IMR-90 (cell line): Measurements from ENCODE around the gene BSDC1. TPM values are rescaled to one million over a fixed set of nuclear protein-coding genes. Genes with fewer than 3 reads are reported as not detected.

Experiments used
- ATAC-seq: fragments of 200-7000 bp; cut with Tn5 transposase; 2 replicates; pipeline ENCODE4 v1.9.1; 2020; ENCODE audit warnings: low read depth, mild to moderate bottlenecking, moderate library complexity
- BruUV-seq: library from RNA; stranded (reverse); fragments of 400-500 nt; replicated peaks from 2 replicates; lab custom pipeline; 2021; lab: Mats Ljungman, UMichigan
- CTCF ChIA-PET: fragments of 300-600 bp; formaldehyde crosslinking; extraction: SDS; loops from one replicate; lab custom pipeline; 2021; ENCODE audit warnings: antibody characterized with exemption; lab: Yijun Ruan, JAX
- POLR2A ChIA-PET: fragments of 300-600 bp; sonication (Branson Sonifier 250); formaldehyde crosslinking; loops from one replicate; lab custom pipeline; 2022; ENCODE audit warnings: antibody characterized with exemption; ENCODE audit not compliant: unreplicated experiment; lab: Charles Lee
- DNase-seq: peaks from one replicate; pipeline ENCODE4 v3.0.0; 2013
- H2AFZ ChIP-seq: replicated peaks from 2 replicates; pipeline ENCODE3; 2013; ENCODE audit warnings: low read length, mild to moderate bottlenecking; ENCODE audit not compliant: poor library complexity
- H2AK5ac ChIP-seq: 2 replicates; pipeline ENCODE4 v1.6.1; 2013; ENCODE audit warnings: low read depth, low read length, inconsistent platforms
- H2AK9ac ChIP-seq: replicated peaks from 2 replicates; pipeline ENCODE3; 2013; ENCODE audit warnings: mild to moderate bottlenecking, low read depth, low read length, moderate library complexity; ENCODE audit not compliant: poor library complexity
- H2BK120ac ChIP-seq: 2 replicates; pipeline ENCODE4 v1.6.1; 2013; ENCODE audit warnings: low read depth, low read length, inconsistent platforms
- H2BK15ac ChIP-seq: 3 replicates; pipeline ENCODE4 v1.6.1; 2013; ENCODE audit warnings: low read depth, low read length, inconsistent platforms
- H2BK20ac ChIP-seq: 2 replicates; pipeline ENCODE4 v1.6.1; 2013; ENCODE audit warnings: low read depth, mild to moderate bottlenecking, inconsistent platforms, low read length, moderate library complexity
- H2BK5ac ChIP-seq: 2 replicates; pipeline ENCODE4 v1.6.1; 2013; ENCODE audit warnings: mild to moderate bottlenecking, low read depth, low read length, inconsistent platforms; ENCODE audit not compliant: poor library complexity, severe bottlenecking
- H3K14ac ChIP-seq: replicated peaks from 2 replicates; pipeline ENCODE4 v1.6.1; 2013; ENCODE audit warnings: low read depth, low read length, inconsistent platforms
- H3K18ac ChIP-seq: 2 replicates; pipeline ENCODE4 v1.6.1; 2013; ENCODE audit warnings: low read depth, low read length, control low read depth
- H3K23ac ChIP-seq: 2 replicates; pipeline ENCODE4 v1.6.1; 2013; ENCODE audit warnings: low read depth, low read length, inconsistent platforms
- H3K27ac ChIP-seq: 2 replicates; pipeline ENCODE4 v1.5.1; 2013; ENCODE audit warnings: mild to moderate bottlenecking, control low read depth, low read length; ENCODE audit not compliant: insufficient read depth
- H3K27me3 ChIP-seq: 2 replicates; pipeline ENCODE4 v1.6.1; 2013; ENCODE audit warnings: low read length; ENCODE audit not compliant: control insufficient read depth, insufficient read depth
- H3K36me3 ChIP-seq: 2 replicates; pipeline ENCODE4 v1.6.1; 2013; ENCODE audit warnings: low read length, mixed read lengths; ENCODE audit not compliant: control insufficient read depth, insufficient read depth
- H3K4ac ChIP-seq: 2 replicates; pipeline ENCODE4 v1.6.1; 2013; ENCODE audit warnings: low read depth, low read length, inconsistent platforms
- H3K4me1 ChIP-seq: 2 replicates; pipeline ENCODE4 v1.6.1; 2013; ENCODE audit warnings: low read length, mixed read lengths; ENCODE audit not compliant: control insufficient read depth, insufficient read depth
- H3K4me2 ChIP-seq: 2 replicates; pipeline ENCODE4 v1.6.1; 2013; ENCODE audit warnings: low read depth, mild to moderate bottlenecking, control low read depth, low read length, moderate library complexity
- H3K4me3 ChIP-seq: 2 replicates; pipeline ENCODE4 v1.5.1; 2013; ENCODE audit warnings: low read depth, mild to moderate bottlenecking, control low read depth, low read length, moderate library complexity; ENCODE audit not compliant: insufficient read depth
- H3K56ac ChIP-seq: 2 replicates; pipeline ENCODE4 v1.6.1; 2013; ENCODE audit warnings: low read length, inconsistent platforms; ENCODE audit not compliant: insufficient read depth; ENCODE audit errors: extremely low read depth
- H3K79me1 ChIP-seq, 2 experiments: 2 replicates each; pipeline ENCODE4 v1.6.1; 2013; ENCODE audit warnings: low read length in 2 of 2, inconsistent platforms in 1 of 2, low read depth in 1 of 2
- H3K9ac ChIP-seq: 2 replicates; pipeline ENCODE4 v1.6.1; 2013; ENCODE audit warnings: low read depth, low read length, control low read depth
- H3K9me1 ChIP-seq: 2 replicates; pipeline ENCODE4 v1.6.1; 2013; ENCODE audit warnings: low read length, inconsistent platforms; ENCODE audit not compliant: insufficient read depth
- H3K9me3 ChIP-seq: 2 replicates; pipeline ENCODE4 v1.6.1; 2013; ENCODE audit warnings: low read length; ENCODE audit not compliant: control insufficient read depth, insufficient read depth
- H4K20me1 ChIP-seq: 2 replicates; pipeline ENCODE4 v1.6.1; 2013; ENCODE audit warnings: low read length, inconsistent platforms; ENCODE audit not compliant: insufficient read depth
- H4K5ac ChIP-seq: 2 replicates; pipeline ENCODE4 v1.6.1; 2013; ENCODE audit warnings: mild to moderate bottlenecking, low read depth, low read length, control low read depth
- H4K8ac ChIP-seq, 2 experiments: 2 replicates each; pipeline ENCODE4 v1.6.1; 2013; ENCODE audit warnings: low read depth in 2 of 2, low read length in 2 of 2, control low read depth in 1 of 2, inconsistent platforms in 1 of 2
- H4K91ac ChIP-seq: 2 replicates; pipeline ENCODE4 v1.6.1; 2013; ENCODE audit warnings: low read depth, low read length, inconsistent platforms; ENCODE audit not compliant: insufficient read depth
- CHD1 ChIP-seq: IDR thresholded peaks from 2 replicates; pipeline ENCODE4 v1.6.1; 2012; ENCODE audit warnings: low read depth, low read length, improper control_type of control experiment
- ELK1 ChIP-seq: fragments of 150-350 bp; IDR thresholded peaks from 2 replicates; pipeline ENCODE4 v1.6.1; 2016; ENCODE audit warnings: low read depth, mild to moderate bottlenecking, low read length, moderate library complexity, borderline replicate concordance
- MAFK ChIP-seq: IDR thresholded peaks from 2 replicates; pipeline ENCODE4 v1.6.1; 2012; ENCODE audit warnings: low read depth, low read length, improper control_type of control experiment
- MXI1 ChIP-seq: IDR thresholded peaks from 2 replicates; pipeline ENCODE4 v1.6.1; 2012; ENCODE audit warnings: low read depth, mild to moderate bottlenecking, low read length, moderate library complexity, borderline replicate concordance
- NFE2L2 ChIP-seq: fragments of 150-350 bp; IDR thresholded peaks from 2 replicates; pipeline ENCODE4 v1.6.1; 2016; ENCODE audit warnings: low read depth, mild to moderate bottlenecking, low read length
- POLR2A ChIP-seq: IDR thresholded peaks from 2 replicates; pipeline ENCODE4 v1.6.1; 2012; ENCODE audit warnings: mild to moderate bottlenecking, low read depth, low read length
- RAD21 ChIP-seq: IDR thresholded peaks from 2 replicates; pipeline ENCODE4 v1.6.1; 2012; ENCODE audit warnings: low read length, improper control_type of control experiment
- SMC3 ChIP-seq: fragments of 150-350 bp; IDR thresholded peaks from 2 replicates; pipeline ENCODE4 v1.6.1; 2016; ENCODE audit warnings: low read depth, mild to moderate bottlenecking, antibody characterized with exemption, low read length, moderate library complexity
- WGBS, 2 experiments: methylation state at CpG; one replicate each; pipeline versions ENCODE4 v1.1.5 to v1.1.7; 2013; ENCODE audit warnings: missing lambda C conversion rate in 2 of 2; ENCODE audit not compliant: insufficient read length in 1 of 2; ENCODE audit errors: extremely low coverage in 2 of 2; 5-methylcytosine and 5-hydroxymethylcytosine counted together
- dilution Hi-C: fragments of 300-500 bp; cut with HindIII; formaldehyde crosslinking; loops from one replicate; pipeline ENCODE4 v1.14.3; 2018; ENCODE audit warnings: low sequenced_read_pairs; ENCODE audit not compliant: unreplicated experiment
- in situ Hi-C: fragments of 300-500 bp; cut with MboI; formaldehyde crosslinking; loops from 3 replicates; pipeline ENCODE4 v1.14.3; 2019; ENCODE audit warnings: low sequenced_read_pairs, inconsistent platforms, mixed read lengths
- intact Hi-C: fragments of 100-400 bp; cut with micrococcal nuclease; formaldehyde crosslinking; loops from 2 replicates; pipeline ENCODE4 v1.10.0; 2022
- polyA plus RNA-seq, 3 experiments: library from polyadenylated mRNA; depleted of rRNA; stranded (reverse); fragments of >200 nt; gene quantifications; 2 replicates each; pipeline ENCODE4 v1.2.3, GENCODE V29; 2012; ENCODE audit warnings: low replicate concordance in 1 of 3
- total RNA-seq: library from RNA; depleted of rRNA; stranded (reverse); fragments of >200 nt; gene quantifications from 2 replicates; pipeline ENCODE4 v1.2.3, GENCODE V29; 2012

The BSDC1 gene
- total and polyA plus RNA-seq, 2 of the 4 experiments (the other 2 are of a cell fraction), result 56.8 to 60.4 TPM

- Histone ChIP-seq H3K9me1 (peaks cover 8% of the 10 kb centered on the region; the same call in 1 of the 2 replicates), H4K5ac (no peak overlapping the region), H4K20me1 (peaks cover 3% of the 10 kb centered on the region; the same call in 1 of the 2 replicates), H3K4me1 (peaks cover 4% of the 10 kb centered on the region), H3K14ac (no peak overlapping the region), H3K4me3 (peak overlapping the region; percentile 73), H2AK5ac (0 out of 2 replicates have a peak overlapping the region, but pooled peaks have one; percentile 19), H3K4me2 (peak overlapping the region; percentile 92), H4K91ac (no peak overlapping the region), H3K23ac (peak overlapping the region; percentile 76; the same call in 1 of the 2 replicates), H3K4ac (no peak overlapping the region), H2AK9ac (peak overlapping the region; percentile 60), H2BK120ac (no peak overlapping the region), H2AFZ (no peak overlapping the region), H3K56ac (no peak overlapping the region), H3K27ac (no peak overlapping the region), H3K36me3 (peaks cover 22% of the 10 kb centered on the region), H2BK15ac (no peak overlapping the region), H2BK20ac (no peak overlapping the region), H3K9me3 (no peaks in the 10 kb centered on the region), H3K9ac (peak overlapping the region; percentile 88; the same call in 1 of the 2 replicates), H3K27me3 (no peaks in the 10 kb centered on the region), H2BK5ac (no peak overlapping the region), H3K18ac (no peak overlapping the region), H3K79me1 (peaks cover 39 to 62% of the 10 kb centered on the region in 2 experiments), H4K8ac (no peak overlapping the region)
- TF ChIP-seq MAFK, result no peak
- no peak for TF ChIP-seq MXI1
- TF ChIP-seq POLR2A, result 0 out of 2 replicates have a peak, but pooled peaks have one; percentile 27
- TF ChIP-seq CHD1, result no peak
- TF ChIP-seq SMC3, result no peak
- TF ChIP-seq NFE2L2, result no peak
- no peak for TF ChIP-seq ELK1
- no peak for TF ChIP-seq RAD21
- WGBS, 2 experiments, result no CpG with 5 or more reads among the region's 1 CpG
- intact Hi-C loops (loop anchor here (5.0 kb wide), 1 partner anchor 56 kb away; the partner anchor contains the start of gene MARCKSL1), in situ Hi-C loops (no loop called here), dilution Hi-C loops (no loop called here)
- CTCF ChIA-PET, result no interaction called here
- DNase-seq (peak; percentile 42), ATAC-seq (no peak)
- POLR2A ChIA-PET, result no interaction called here
- BruUV-seq, result no TSS peak
Measured at GRCh38 chr1:32393136-32393535, 1.1 kb downstream of the BSDC1 start.
